Mammary epithelial cell (primary cell): ENCODE results near the gene ACE.

Experiments used
- CTCF ChIP-seq, 2 donors: IDR thresholded peaks in 1 of 2; conservative IDR thresholded peaks in 1 of 2; 2 replicates each; pipeline ENCODE4 v1.5.1; 2011 to 2012; ENCODE audit warnings: inconsistent platforms in 2 of 2, low read length in 2 of 2, mild to moderate bottlenecking in 2 of 2, control low read depth in 1 of 2, low read depth in 1 of 2; ENCODE audit not compliant: insufficient read depth in 1 of 2; ENCODE audit errors: extremely low read depth in 1 of 2
- EZH2 ChIP-seq: IDR thresholded peaks from 2 replicates; pipeline ENCODE4 v1.6.1; 2012; ENCODE audit warnings: low read length, inconsistent platforms, borderline replicate concordance

DNA sequence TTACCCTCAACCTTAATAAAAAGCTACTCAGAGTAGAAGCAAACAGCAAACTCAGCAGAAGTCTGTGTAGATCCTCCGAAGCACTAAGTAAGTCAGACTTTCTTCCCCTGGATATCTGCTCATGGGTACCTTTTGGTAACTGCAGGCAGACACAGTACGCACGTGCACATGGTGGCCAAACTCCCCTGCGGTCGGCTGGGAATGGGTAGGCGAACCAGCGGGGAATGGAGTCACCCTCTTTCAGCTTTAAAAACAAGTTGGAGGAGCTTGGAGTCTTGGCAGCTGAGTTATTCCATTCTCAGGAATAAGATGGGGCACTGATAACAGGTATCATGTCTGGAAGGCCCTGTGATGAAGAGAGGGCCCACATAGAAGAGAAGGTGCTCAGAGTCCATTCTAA, 47.1 kb upstream of the ACE start:
- no peak for TF ChIP-seq CTCF (conservative IDR thresholded peaks at IDR 0.05 in 1 of 2, IDR thresholded peaks at IDR 0.05 in 1 of 2; ENCODE audit: extremely low read depth in 1 of 2, insufficient read depth in 1 of 2, low read depth in 1 of 2, low read length in 2 of 2)
- TF ChIP-seq EZH2 = no peak
